B cell (primary cell): ENCODE results near the gene MROH2A. TPM values are rescaled to one million over a fixed set of nuclear protein-coding genes. Genes with fewer than 3 reads are reported as not detected.

ENCODE experiments used
- ATAC-seq: fragments of 200-7000 bp; cut with Tn5 transposase; one replicate; pipeline ENCODE4 v1.10.0; 2021; ENCODE audit warnings: low read depth, mild to moderate bottlenecking, moderate number of reproducible peaks, moderate library complexity
- CTCF ChIA-PET: fragments of 350-600 bp; sonication (Branson Sonifier 250); formaldehyde crosslinking; loops from one replicate; lab custom pipeline; 2021; ENCODE audit warnings: antibody characterized with exemption, inconsistent platforms; lab: Charles Lee
- POLR2A ChIA-PET: fragments of 350-600 bp; sonication (Branson Sonifier 250); formaldehyde crosslinking; loops from one replicate; lab custom pipeline; 2021; ENCODE audit warnings: antibody characterized with exemption; lab: Charles Lee
- DNase-seq: peaks from one replicate; pipeline ENCODE4 v3.0.0; 2013
- H2AFZ ChIP-seq: 2 replicates; pipeline ENCODE4 v1.6.1; 2012; ENCODE audit warnings: mild to moderate bottlenecking, low read depth, low read length; ENCODE audit not compliant: insufficient read depth, poor library complexity, severe bottlenecking
- H3K27ac ChIP-seq, 2 donors: 1 replicate in 1 of 2; 2 replicates in 1 of 2; pipeline ENCODE4 v1.5.1; 2012 to 2013; ENCODE audit warnings: low read length in 2 of 2, mild to moderate bottlenecking in 2 of 2, moderate library complexity in 1 of 2
- H3K27me3 ChIP-seq, 4 experiments: fragments of 200-600 bp in 1 of 4; sonication (generic) in 1 of 4; replicated peaks in 1 of 4; 1 replicate in 2 of 4; 2 replicates in 2 of 4; pipeline versions ENCODE4 v1.6.1 to v1.7.0; 2013 to 2016; ENCODE audit warnings: low read length in 3 of 4, mild to moderate bottlenecking in 2 of 4, mixed read lengths in 1 of 4, moderate library complexity in 1 of 4; ENCODE audit not compliant: insufficient read depth in 4 of 4, control insufficient read depth in 3 of 4; ENCODE audit errors: control extremely low read depth in 1 of 4
- H3K36me3 ChIP-seq, 2 experiments: replicated peaks in 1 of 2; 1 replicate in 1 of 2; 2 replicates in 1 of 2; pipeline versions ENCODE4 v1.6.1 to v1.7.1; 2013; ENCODE audit warnings: low read length in 1 of 2; ENCODE audit not compliant: insufficient read depth in 2 of 2, control insufficient read depth in 1 of 2; ENCODE audit errors: control extremely low read depth in 1 of 2, extremely low read depth in 1 of 2
- H3K4me1 ChIP-seq, 2 donors: fragments of 200-600 bp in 1 of 2; sonication (generic) in 1 of 2; 1 replicate in 1 of 2; 2 replicates in 1 of 2; pipeline versions ENCODE4 v1.5.1 to v1.6.1; 2013 to 2017; ENCODE audit warnings: low read length in 2 of 2; ENCODE audit not compliant: control insufficient read depth in 2 of 2, insufficient read depth in 2 of 2
- H3K4me2 ChIP-seq: replicated peaks from 2 replicates; pipeline ENCODE3; 2012; ENCODE audit warnings: mild to moderate bottlenecking, low read depth, low read length; ENCODE audit not compliant: poor library complexity, severe bottlenecking
- H3K4me3 ChIP-seq, 5 experiments: fragments of 200-600 bp in 1 of 5; sonication (generic) in 1 of 5; 1 replicate in 3 of 5; 2 replicates in 2 of 5; pipeline versions ENCODE4 v1.5.1 to v1.7.0; 2011 to 2016; ENCODE audit warnings: low read length in 4 of 5, mild to moderate bottlenecking in 4 of 5, low read depth in 2 of 5, control low read depth in 1 of 5, moderate library complexity in 1 of 5; ENCODE audit not compliant: insufficient read depth in 1 of 5; ENCODE audit errors: control extremely low read depth in 1 of 5, extremely low read depth in 1 of 5
- H3K79me2 ChIP-seq: fragments of 200-600 bp; sonication (generic); one replicate; pipeline ENCODE4 v1.6.0; 2016; ENCODE audit warnings: low read length; ENCODE audit not compliant: control insufficient read depth, insufficient read depth
- H3K9ac ChIP-seq: fragments of 200-600 bp; sonication (generic); 2 replicates; pipeline ENCODE4 v1.6.1; 2017; ENCODE audit warnings: mild to moderate bottlenecking, low read length, moderate library complexity
- H3K9me3 ChIP-seq, 3 donors: one replicate each; pipeline versions ENCODE4 v1.6.1 to v1.7.1; 2013; ENCODE audit warnings: low read length in 2 of 3; ENCODE audit not compliant: control insufficient read depth in 2 of 3, insufficient read depth in 1 of 3; ENCODE audit errors: control extremely low read depth in 1 of 3
- H4K20me1 ChIP-seq: 2 replicates; pipeline ENCODE4 v1.6.0; 2012; ENCODE audit warnings: mild to moderate bottlenecking, low read length; ENCODE audit not compliant: insufficient read depth, control insufficient read depth, poor library complexity, severe bottlenecking
- H3K27ac Mint-ChIP-seq: one replicate; pipeline ENCODE4 v1.8.0; 2021; ENCODE audit warnings: mixed read lengths
- H3K27me3 Mint-ChIP-seq: one replicate; pipeline ENCODE4 v1.8.0; 2021; ENCODE audit warnings: mixed read lengths
- H3K4me1 Mint-ChIP-seq: one replicate; pipeline ENCODE4 v1.8.0; 2021; ENCODE audit warnings: mixed read lengths
- H3K4me3 Mint-ChIP-seq: one replicate; pipeline ENCODE4 v1.8.0; 2021; ENCODE audit warnings: mixed read lengths
- H3K9me3 Mint-ChIP-seq: one replicate; pipeline ENCODE4 v1.8.0; 2022; ENCODE audit warnings: mixed read lengths; ENCODE audit not compliant: insufficient read depth
- CTCF ChIP-seq: fragments of 200-600 bp; IDR thresholded peaks from one replicate; pipeline ENCODE4 v1.8.0; 2022; ENCODE audit warnings: antibody characterized with exemption, mild to moderate bottlenecking
- EZH2 ChIP-seq: IDR thresholded peaks from 2 replicates; pipeline ENCODE4 v1.6.1; 2012; ENCODE audit warnings: borderline replicate concordance, low read depth, mild to moderate bottlenecking, moderate library complexity, low read length; ENCODE audit not compliant: insufficient read depth, poor library complexity, severe bottlenecking
- WGBS: methylation state at CpG from one replicate; pipeline ENCODE4 v1.1.5; 2013; ENCODE audit warnings: missing lambda C conversion rate; ENCODE audit not compliant: insufficient coverage; 5-methylcytosine and 5-hydroxymethylcytosine counted together
- intact Hi-C: fragments of 100-400 bp; cut with micrococcal nuclease; formaldehyde crosslinking; loops from one replicate; pipeline ENCODE4 v1.10.0; 2022
- polyA plus RNA-seq: library from polyadenylated mRNA; depleted of rRNA; stranded (reverse); fragments of >200 nt; gene quantifications from 2 replicates; pipeline ENCODE4 v1.2.3, GENCODE V29; 2012
- total RNA-seq, 2 donors: library from RNA; stranded (reverse); fragments of 120-200 nt in 1 of 2; gene quantifications; 1 replicate in 1 of 2; 2 replicates in 1 of 2; pipeline versions ENCODE4 v1.2.3 to v1.2.4, GENCODE V29; 2013 to 2022

The MROH2A gene
- total and polyA plus RNA-seq, 2 donors (not counting 1 experiment from before 2014, with no cell fraction given), result not detected

GRCh38 chr2:233756429-233757081 is 21.6 kb upstream of the MROH2A start:
- no peak for ATAC-seq
- Histone ChIP-seq H3K9ac (no peak overlapping the region), H4K20me1 (no peaks in the 10 kb centered on the region), H3K4me2 (no peak overlapping the region), H3K79me2 (no peaks in the 10 kb centered on the region), H3K27me3 (no peaks in the 10 kb centered on the region), H3K4me1 (no peaks in the 10 kb centered on the region), H3K36me3 (no peaks in the 10 kb centered on the region), H2AFZ (no peak overlapping the region), H3K27ac (no peak overlapping the region), H3K9me3 (peaks cover 0 to 7% (median 0%) of the 10 kb centered on the region in 3 donors), H3K4me3 (no peak overlapping the region)
- no peak for TF ChIP-seq EZH2
- TF ChIP-seq CTCF, result no peak
- Mint-ChIP-seq H3K27me3 (peaks cover 16% of the 10 kb centered on the region), H3K4me3 (no peak overlapping the region), H3K9me3 (no peaks in the 10 kb centered on the region), H3K4me1 (no peaks in the 10 kb centered on the region), H3K27ac (no peak overlapping the region)
- CTCF ChIA-PET, result no interaction called here
- no peak for DNase-seq
- intact Hi-C loops, result no loop called here
- POLR2A ChIA-PET, result no interaction called here
- WGBS, result 100% methylated on average over 1 of the region's 7 CpGs

DNA sequence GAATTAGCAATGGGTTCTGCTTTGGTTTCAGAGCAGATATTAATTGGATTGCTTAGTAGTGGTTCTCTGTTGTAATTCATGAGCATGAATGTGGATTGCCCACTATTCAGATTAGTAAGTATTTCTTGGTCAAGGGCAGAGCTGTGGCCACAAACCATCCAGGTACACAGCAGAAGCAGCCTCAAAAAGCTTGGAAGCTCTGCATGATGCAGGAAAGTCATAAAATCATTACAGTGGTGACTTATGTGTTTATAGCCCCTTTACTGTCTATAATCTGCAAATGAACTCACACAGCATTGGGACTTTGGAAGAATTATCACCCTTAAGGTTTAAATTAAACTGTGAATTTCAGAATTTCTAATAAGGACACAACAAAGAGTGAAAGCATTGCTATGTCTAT is 20.0 kb upstream of the MROH2A start:
- Histone ChIP-seq H3K9ac (no peak overlapping the region), H3K36me3 (no peaks in the 10 kb centered on the region), H3K9me3 (peaks cover 0 to 7% (median 0%) of the 10 kb centered on the region in 3 donors), H3K27ac (no peak overlapping the region), H4K20me1 (no peaks in the 10 kb centered on the region), H3K27me3 (no peaks in the 10 kb centered on the region), H3K4me1 (no peaks in the 10 kb centered on the region), H2AFZ (no peak overlapping the region), H3K4me3 (no peak overlapping the region), H3K79me2 (no peaks in the 10 kb centered on the region), H3K4me2 (no peak overlapping the region)
- ATAC-seq (no peak), DNase-seq (no peak)
- H3K27me3 Mint-ChIP-seq, result peaks cover 20% of the 10 kb centered on the region
- TF ChIP-seq CTCF (no peak), EZH2 (no peak)
- no peak overlapping the region for H3K4me3 Mint-ChIP-seq
- ChIA-PET POLR2A (no interaction called here), CTCF (no interaction called here)
- intact Hi-C loops, result no loop called here
- H3K9me3 Mint-ChIP-seq, result no peaks in the 10 kb centered on the region
- no peak overlapping the region for H3K27ac Mint-ChIP-seq
- H3K4me1 Mint-ChIP-seq, result no peaks in the 10 kb centered on the region
